PC-3 (cell line): Measurements from ENCODE around the gene SLC25A26.

Source experiments
- CTCF ChIP-seq: fragments of 300-600 bp; sonication (generic); conservative IDR thresholded peaks from 2 replicates; pipeline ENCODE4 v1.5.1; 2017; ENCODE audit warnings: antibody characterized with exemption, low read depth, mild to moderate bottlenecking, low read length
- EZH2 ChIP-seq: fragments of 300-600 bp; sonication (generic); IDR thresholded peaks from one replicate; pipeline ENCODE4 v1.6.1; 2017; ENCODE audit warnings: antibody characterized with exemption, mild to moderate bottlenecking, low read length; ENCODE audit not compliant: unreplicated experiment

- no peak for TF ChIP-seq CTCF
- no peak for TF ChIP-seq EZH2
These were observed 14.0 kb upstream of the SLC25A26 start for GRCh38 chr3:66206806-66207205.
